T-cell (primary cell): ENCODE measurements around the gene SH3BP4. TPM values are rescaled to one million over a fixed set of nuclear protein-coding genes. Genes with fewer than 3 reads are reported as not detected.

Experiments used
- ATAC-seq, 4 experiments: fragments of 200-7000 bp in 3 of 4; fragments of 150-1000 bp in 1 of 4; cut with Tn5 transposase; replicated peaks in 1 of 4; 1 replicate in 3 of 4; 2 replicates in 1 of 4; pipeline ENCODE4 v1.10.0; 2021; ENCODE audit warnings: moderate library complexity in 3 of 4, mild to moderate bottlenecking in 2 of 4, moderate number of reproducible peaks in 1 of 4
- CTCF ChIA-PET, 2 donors: fragments of 300-600 bp; sonication (Branson Sonifier 250); formaldehyde crosslinking; loops; one replicate each; lab custom pipeline; 2022; ENCODE audit warnings: antibody characterized with exemption in 2 of 2; lab: Charles Lee
- POLR2A ChIA-PET, 2 donors: fragments of 300-600 bp; sonication (Branson Sonifier 250); formaldehyde crosslinking; loops; one replicate each; lab custom pipeline; 2022; ENCODE audit warnings: antibody characterized with exemption in 2 of 2; lab: Charles Lee
- DNase-seq, 35 experiments: peaks; one replicate each; pipeline versions ENCODE4 v3.0.0 to v3.0.0-alpha.2; 2013 to 2023
- H3K27ac ChIP-seq: one replicate; pipeline ENCODE4 v1.5.1; 2013; ENCODE audit warnings: low read length
- H3K27me3 ChIP-seq, 2 experiments: replicated peaks in 1 of 2; 1 replicate in 1 of 2; 2 replicates in 1 of 2; pipeline versions ENCODE4 v1.6.1 to v1.7.0; 2013; ENCODE audit warnings: low read length in 1 of 2, mixed read lengths in 1 of 2; ENCODE audit not compliant: control insufficient read depth in 2 of 2, insufficient read depth in 2 of 2; ENCODE audit errors: extremely low read depth in 1 of 2
- H3K36me3 ChIP-seq, 2 donors: 1 replicate in 1 of 2; 2 replicates in 1 of 2; pipeline versions ENCODE4 v1.6.1 to v1.7.0; 2013; ENCODE audit warnings: low read length in 1 of 2; ENCODE audit not compliant: control insufficient read depth in 2 of 2, insufficient read depth in 1 of 2; ENCODE audit errors: extremely low read depth in 1 of 2
- H3K4me1 ChIP-seq, 2 experiments: 1 replicate in 1 of 2; 2 replicates in 1 of 2; pipeline versions ENCODE4 v1.6.1 to v1.7.0; 2013; ENCODE audit warnings: low read length in 2 of 2, mixed read lengths in 1 of 2; ENCODE audit not compliant: insufficient read depth in 2 of 2, control insufficient read depth in 1 of 2; ENCODE audit errors: extremely low read depth in 1 of 2
- H3K4me3 ChIP-seq, 2 donors: 1 replicate in 1 of 2; 2 replicates in 1 of 2; pipeline versions ENCODE4 v1.5.1 to v1.7.0; 2013; ENCODE audit warnings: mild to moderate bottlenecking in 2 of 2, low read length in 1 of 2, moderate library complexity in 1 of 2; ENCODE audit not compliant: control insufficient read depth in 1 of 2; ENCODE audit errors: extremely low read depth in 1 of 2
- H3K9me3 ChIP-seq: 2 replicates; pipeline ENCODE4 v1.7.0; 2013
- H3K27ac Mint-ChIP-seq, 2 donors: one replicate each; pipeline ENCODE4 v1.8.0; 2020 to 2021; ENCODE audit warnings: mild to moderate bottlenecking in 2 of 2, mixed read lengths in 2 of 2
- H3K27me3 Mint-ChIP-seq, 2 donors: one replicate each; pipeline ENCODE4 v1.8.0; 2021 to 2022; ENCODE audit warnings: mixed read lengths in 2 of 2
- H3K36me3 Mint-ChIP-seq: one replicate; pipeline ENCODE4 v1.8.0; 2021; ENCODE audit warnings: mixed read lengths
- H3K4me1 Mint-ChIP-seq, 3 donors: one replicate each; pipeline ENCODE4 v1.8.0; 2020 to 2022; ENCODE audit warnings: mixed read lengths in 3 of 3, mild to moderate bottlenecking in 1 of 3
- H3K4me3 Mint-ChIP-seq, 3 donors: one replicate each; pipeline ENCODE4 v1.8.0; 2020 to 2022; ENCODE audit warnings: mild to moderate bottlenecking in 3 of 3, mixed read lengths in 3 of 3, moderate library complexity in 3 of 3
- H3K9me3 Mint-ChIP-seq, 3 donors: one replicate each; pipeline ENCODE4 v1.8.0; 2020 to 2022; ENCODE audit warnings: mixed read lengths in 3 of 3
- WGBS: methylation state at CpG from one replicate; pipeline ENCODE4 v1.1.5; 2013; ENCODE audit warnings: missing lambda C conversion rate; ENCODE audit not compliant: insufficient coverage; 5-methylcytosine and 5-hydroxymethylcytosine counted together
- total RNA-seq, 35 experiments: library from RNA in 6 of 35; stranded (reverse) in 6 of 35; fragments of 120-200 nt in 1 of 35; gene quantifications; one replicate each; pipeline versions ENCODE4 v1.2.1 to v1.2.4 and lab custom pipeline; 2013 to 2026

The SH3BP4 gene
- total RNA-seq, 5 donors from 2014 or later (not counting 1 experiment from before 2014, with no cell fraction given), result 0.14 to 1.3 (median 0.50) TPM

GRCh38 chr2:234979204-234980167, 27.7 kb downstream of the SH3BP4 start:
- Histone ChIP-seq H3K27ac (no peak overlapping the region), H3K4me3 (no peak overlapping the region), H3K4me1 (no peaks in the 10 kb centered on the region), H3K36me3 (no peaks in the 10 kb centered on the region), H3K9me3 (no peaks in the 10 kb centered on the region), H3K27me3 (peaks cover 0 to 33% of the 10 kb centered on the region in 2 experiments)
- POLR2A ChIA-PET, result no interaction called here
- CTCF ChIA-PET, result no interaction called here
- H3K36me3 Mint-ChIP-seq, result no peaks in the 10 kb centered on the region
- no peak for DNase-seq
- H3K27me3 Mint-ChIP-seq, result peaks cover 0 to 7% of the 10 kb centered on the region in 2 donors
- no peak overlapping the region for H3K27ac Mint-ChIP-seq
- no peak overlapping the region for H3K4me3 Mint-ChIP-seq
- no peak for ATAC-seq
- WGBS, result no CpG with 5 or more reads among the region's 9 CpGs
- peaks cover 0 to 3% (median 0%) of the 10 kb centered on the region in 3 donors for H3K9me3 Mint-ChIP-seq
- peaks cover 0 to 4% (median 0%) of the 10 kb centered on the region in 3 donors for H3K4me1 Mint-ChIP-seq

- H3K27ac ChIP-seq, result no peak overlapping the region
- no peaks in the 10 kb centered on the region for H3K4me1 ChIP-seq
- Mint-ChIP-seq H3K27me3 (peaks cover 0 to 7% of the 10 kb centered on the region in 2 donors), H3K36me3 (no peaks in the 10 kb centered on the region), H3K4me3 (no peak overlapping the region), H3K4me1 (peaks cover 0 to 4% (median 0%) of the 10 kb centered on the region in 3 donors), H3K27ac (no peak overlapping the region), H3K9me3 (peaks cover 0 to 3% (median 0%) of the 10 kb centered on the region in 3 donors)
- DNase-seq (no peak), ATAC-seq (no peak)
- H3K4me3 ChIP-seq, result no peak overlapping the region
- 76% methylated on average over 11 of the region's 14 CpGs for WGBS
- H3K9me3 ChIP-seq, result no peaks in the 10 kb centered on the region
- no peaks in the 10 kb centered on the region for H3K36me3 ChIP-seq
- peaks cover 0 to 26% of the 10 kb centered on the region in 2 experiments for H3K27me3 ChIP-seq
- CTCF ChIA-PET, result no interaction called here
- POLR2A ChIA-PET, result no interaction called here
These were observed 28.8 kb downstream of the SH3BP4 start for GRCh38 chr2:234980451-234981187.

GRCh38 chr2:234981197-234982095, 29.6 kb downstream of the SH3BP4 start:
- CTCF ChIA-PET, result no interaction called here
- DNase-seq (no peak), ATAC-seq (no peak)
- Histone ChIP-seq H3K27ac (no peak overlapping the region), H3K4me1 (no peaks in the 10 kb centered on the region), H3K36me3 (no peaks in the 10 kb centered on the region), H3K4me3 (no peak overlapping the region), H3K9me3 (no peaks in the 10 kb centered on the region), H3K27me3 (peaks cover 0 to 28% of the 10 kb centered on the region in 2 experiments)
- Mint-ChIP-seq H3K4me3 (no peak overlapping the region), H3K27me3 (peaks cover 0 to 7% of the 10 kb centered on the region in 2 donors), H3K36me3 (no peaks in the 10 kb centered on the region), H3K27ac (no peak overlapping the region), H3K4me1 (peaks cover 0 to 4% (median 0%) of the 10 kb centered on the region in 3 donors), H3K9me3 (peaks cover 0 to 3% (median 0%) of the 10 kb centered on the region in 3 donors)
- 82% methylated on average over 21 of the region's 26 CpGs for WGBS
- POLR2A ChIA-PET, result no interaction called here

- ATAC-seq, result no peak
- H3K36me3 Mint-ChIP-seq, result no peaks in the 10 kb centered on the region
- H3K4me3 Mint-ChIP-seq, result no peak overlapping the region
- WGBS, result 71% methylated on average over 15 of the region's 17 CpGs
- no peak overlapping the region for H3K4me3 ChIP-seq
- no peaks in the 10 kb centered on the region for H3K36me3 ChIP-seq
- H3K27ac Mint-ChIP-seq, result no peak overlapping the region
- peaks cover 0 to 4% (median 0%) of the 10 kb centered on the region in 3 donors for H3K4me1 Mint-ChIP-seq
- H3K4me1 ChIP-seq, result no peaks in the 10 kb centered on the region
- POLR2A ChIA-PET, result no interaction called here
- H3K9me3 ChIP-seq, result no peaks in the 10 kb centered on the region
- H3K27ac ChIP-seq, result no peak overlapping the region
- peaks cover 0 to 3% (median 0%) of the 10 kb centered on the region in 3 donors for H3K9me3 Mint-ChIP-seq
- peaks cover 0 to 9% of the 10 kb centered on the region in 2 donors for H3K27me3 Mint-ChIP-seq
- no peak for DNase-seq
- H3K27me3 ChIP-seq, result peaks cover 0 to 25% of the 10 kb centered on the region in 2 experiments
- CTCF ChIA-PET, result no interaction called here
These were observed 30.4 kb downstream of the SH3BP4 start for GRCh38 chr2:234982096-234982834.

- no peaks in the 10 kb centered on the region for H3K9me3 ChIP-seq
- CTCF ChIA-PET, result no interaction called here
- no peak overlapping the region for H3K27ac Mint-ChIP-seq
These were observed 31.4 kb downstream of the SH3BP4 start for GRCh38 chr2:234983011-234983726.

More at GRCh38 chr2:234983011-234983726, 31.4 kb downstream of the SH3BP4 start:
- peaks cover 0 to 2% (median 0%) of the 10 kb centered on the region in 3 donors for H3K4me1 Mint-ChIP-seq
- H3K4me3 ChIP-seq, result no peak overlapping the region
- POLR2A ChIA-PET, result no interaction called here
- H3K27me3 ChIP-seq, result peaks cover 0 to 18% of the 10 kb centered on the region in 2 experiments
- no peaks in the 10 kb centered on the region for H3K36me3 ChIP-seq
- DNase-seq (no peak), ATAC-seq (no peak)
- 61% methylated on average over 6 of the region's 11 CpGs for WGBS
- no peaks in the 10 kb centered on the region for H3K36me3 Mint-ChIP-seq
- no peak overlapping the region for H3K4me3 Mint-ChIP-seq
- H3K27me3 Mint-ChIP-seq, result peaks cover 0 to 12% of the 10 kb centered on the region in 2 donors
- H3K27ac ChIP-seq, result no peak overlapping the region
- peaks cover 0 to 3% (median 0%) of the 10 kb centered on the region in 3 donors for H3K9me3 Mint-ChIP-seq
- H3K4me1 ChIP-seq, result no peaks in the 10 kb centered on the region
